HepG2 (cell line): Measurements from ENCODE around the gene STYX. TPM values are rescaled to one million over a fixed set of nuclear protein-coding genes. Genes with fewer than 3 reads are reported as not detected.
A peak's percentile ranks its signal among the peaks of the same experiment; 100 is the strongest.

ENCODE experiments used
- CEBPG ChIP-seq: IDR thresholded peaks from 2 replicates; pipeline ENCODE4 v1.6.1; 2016
- FOXA1 ChIP-seq, 2 experiments: fragments of 450-650 bp in 1 of 2; sonication (generic) in 1 of 2; formaldehyde crosslinking in 1 of 2; IDR thresholded peaks; 2 replicates each; pipeline versions ENCODE4 v1.4.0 to v1.6.1; 2016 to 2020; ENCODE audit warnings: missing genetic modification reagents in 1 of 2
- FOXA3 ChIP-seq: IDR thresholded peaks from 2 replicates; pipeline ENCODE4 v1.6.1; 2016; ENCODE audit warnings: missing genetic modification reagents, missing compliant biosample characterization
- PRMT3 ChIP-seq: sonication (generic); formaldehyde crosslinking; IDR thresholded peaks from 2 replicates; pipeline ENCODE4 v1.8.1; 2022; ENCODE audit warnings: low read depth, mild to moderate bottlenecking, moderate library complexity, missing genetic modification reagents, borderline replicate concordance
- RCOR2 ChIP-seq: IDR thresholded peaks from 2 replicates; pipeline ENCODE4 v1.6.1; 2016; ENCODE audit warnings: missing biosample characterization, missing genetic modification reagents
- RNF2 ChIP-seq: fragments of 450-650 bp; conservative IDR thresholded peaks from 2 replicates; pipeline ENCODE4 v1.6.1; 2016; ENCODE audit warnings: low read depth
- SALL1 ChIP-seq: sonication (generic); formaldehyde crosslinking; IDR thresholded peaks from 2 replicates; pipeline ENCODE4 v1.8.0; 2022; ENCODE audit warnings: mild to moderate bottlenecking, missing genetic modification reagents
- SOX13 ChIP-seq, 3 experiments: fragments of 450-650 bp in 1 of 3; sonication (generic) in 1 of 3; formaldehyde crosslinking in 1 of 3; IDR thresholded peaks in 2 of 3; conservative IDR thresholded peaks in 1 of 3; 2 replicates each; pipeline versions ENCODE4 v1.5.0 to v1.6.1; 2016 to 2020; ENCODE audit warnings: antibody characterized with exemption in 1 of 3, mild to moderate bottlenecking in 1 of 3, missing compliant biosample characterization in 1 of 3, missing genetic modification reagents in 1 of 3, moderate library complexity in 1 of 3
- SOX5 ChIP-seq: IDR thresholded peaks from 2 replicates; pipeline ENCODE4 v1.6.1; 2016; ENCODE audit warnings: borderline replicate concordance
- TARDBP ChIP-seq: sonication (generic); formaldehyde crosslinking; IDR thresholded peaks from 2 replicates; pipeline ENCODE4 v1.8.0; 2022; ENCODE audit warnings: mild to moderate bottlenecking, missing genetic modification reagents
- TCF7 ChIP-seq: sonication (generic); IDR thresholded peaks from 2 replicates; pipeline ENCODE4 v1.6.1; 2016; ENCODE audit warnings: antibody characterized with exemption, low read depth
- ZBTB7B ChIP-seq: sonication (generic); formaldehyde crosslinking; IDR thresholded peaks from 2 replicates; pipeline ENCODE4 v1.4.0; 2020; ENCODE audit warnings: missing genetic modification reagents
- ZNF256 ChIP-seq: sonication (generic); formaldehyde crosslinking; conservative IDR thresholded peaks from 2 replicates; pipeline ENCODE4 v1.4.0; 2020; ENCODE audit warnings: missing genetic modification reagents
- ZNF317 ChIP-seq: sonication (generic); formaldehyde crosslinking; IDR thresholded peaks from 2 replicates; pipeline ENCODE4 v1.5.0; 2020; ENCODE audit warnings: mild to moderate bottlenecking, missing genetic modification reagents
- ZNF558 ChIP-seq: sonication (generic); formaldehyde crosslinking; IDR thresholded peaks from 2 replicates; pipeline ENCODE4 v1.9.0; 2022; ENCODE audit warnings: mild to moderate bottlenecking, missing genetic modification reagents, borderline replicate concordance
- ZNF678 ChIP-seq: sonication (generic); formaldehyde crosslinking; IDR thresholded peaks from 2 replicates; pipeline ENCODE4 v1.4.0; 2020; ENCODE audit warnings: mild to moderate bottlenecking, missing genetic modification reagents
- ZNF841 ChIP-seq: sonication (generic); formaldehyde crosslinking; IDR thresholded peaks from 2 replicates; pipeline ENCODE4 v1.8.1; 2023; ENCODE audit warnings: missing genetic modification reagents, borderline replicate concordance
- ZSCAN12 ChIP-seq: sonication (generic); formaldehyde crosslinking; IDR thresholded peaks from 2 replicates; pipeline ENCODE4 v1.9.0; 2021; ENCODE audit warnings: mild to moderate bottlenecking, missing genetic modification reagents
- polyA plus RNA-seq, 8 experiments: library from polyadenylated mRNA; depleted of rRNA in 3 of 8; stranded (reverse) in 7 of 8; unstranded in 1 of 8; fragments of >200 nt; fragmentation: Illumina TruSeq in 4 of 8; extraction: Trizol in 4 of 8; gene quantifications; 2 replicates each; pipeline versions ENCODE4 v1.2.1 to v1.2.3, GENCODE V29; 2011 to 2016; ENCODE audit warnings: low read depth in 4 of 8, missing spikeins in 1 of 8, mixed read lengths in 1 of 8; ENCODE audit not compliant: insufficient read depth in 1 of 8
- total RNA-seq, 5 experiments: library from RNA; depleted of rRNA; stranded (reverse); fragments of >200 nt; fragmentation: Illumina TruSeq; extraction: Trizol; gene quantifications; 2 replicates each; pipeline ENCODE4 v1.2.3, GENCODE V29; 2016; ENCODE audit warnings: low read depth in 1 of 5
- TF ChIP-seq, protein P1 (sequence below): sonication (generic); formaldehyde crosslinking; IDR thresholded peaks from 2 replicates; pipeline ENCODE4 v1.5.1; 2020; ENCODE audit warnings: missing genetic modification reagents, mild to moderate bottlenecking, borderline replicate concordance
- TF ChIP-seq, protein P2 (sequence below): sonication (generic); formaldehyde crosslinking; IDR thresholded peaks from 2 replicates; pipeline ENCODE4 v1.5.1; 2020; ENCODE audit warnings: missing genetic modification reagents, mild to moderate bottlenecking, borderline replicate concordance
- TF ChIP-seq, protein P3 (sequence below): sonication (generic); formaldehyde crosslinking; IDR thresholded peaks from 2 replicates; pipeline ENCODE4 v1.4.0; 2020; ENCODE audit warnings: mild to moderate bottlenecking, missing genetic modification reagents
- TF ChIP-seq, protein P4 (sequence below): IDR thresholded peaks from 2 replicates; pipeline ENCODE4 v1.6.1; 2016; ENCODE audit warnings: control low read depth
- TF ChIP-seq, protein P5 (sequence below): sonication (generic); formaldehyde crosslinking; IDR thresholded peaks from 2 replicates; pipeline ENCODE4 v1.4.0; 2020; ENCODE audit warnings: missing genetic modification reagents
- TF ChIP-seq, protein P6 (sequence below): sonication (generic); formaldehyde crosslinking; IDR thresholded peaks from 2 replicates; pipeline ENCODE4 v1.4.0; 2020; ENCODE audit warnings: mild to moderate bottlenecking, low read depth, missing genetic modification reagents

The STYX gene
- total and polyA plus RNA-seq, 2 of the 13 experiments (the other 11 are each of a cell fraction or from before 2014, with no cell fraction given) = 6.6 to 10.9 TPM

DNA sequence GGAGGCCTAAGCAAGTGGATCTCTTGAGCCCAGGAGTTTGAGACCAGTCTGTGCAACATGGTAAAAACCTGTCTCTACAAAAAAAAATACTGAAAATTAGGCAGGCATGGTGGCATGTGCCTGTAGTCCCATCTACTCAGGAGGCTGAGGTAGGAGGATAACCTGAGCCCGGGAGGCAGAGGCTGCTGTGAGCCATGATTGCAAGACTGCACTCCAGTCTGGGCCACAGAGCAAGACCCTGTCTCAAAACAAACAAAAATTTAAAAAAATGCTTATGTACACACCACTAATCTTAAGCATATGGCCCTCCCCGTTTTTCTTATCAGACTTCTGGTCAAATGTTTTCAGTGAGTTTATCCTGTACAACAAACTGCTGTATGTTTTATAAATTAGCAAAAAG, 63.1 kb downstream of the STYX start (continued):
- TF ChIP-seq, protein P1, sequence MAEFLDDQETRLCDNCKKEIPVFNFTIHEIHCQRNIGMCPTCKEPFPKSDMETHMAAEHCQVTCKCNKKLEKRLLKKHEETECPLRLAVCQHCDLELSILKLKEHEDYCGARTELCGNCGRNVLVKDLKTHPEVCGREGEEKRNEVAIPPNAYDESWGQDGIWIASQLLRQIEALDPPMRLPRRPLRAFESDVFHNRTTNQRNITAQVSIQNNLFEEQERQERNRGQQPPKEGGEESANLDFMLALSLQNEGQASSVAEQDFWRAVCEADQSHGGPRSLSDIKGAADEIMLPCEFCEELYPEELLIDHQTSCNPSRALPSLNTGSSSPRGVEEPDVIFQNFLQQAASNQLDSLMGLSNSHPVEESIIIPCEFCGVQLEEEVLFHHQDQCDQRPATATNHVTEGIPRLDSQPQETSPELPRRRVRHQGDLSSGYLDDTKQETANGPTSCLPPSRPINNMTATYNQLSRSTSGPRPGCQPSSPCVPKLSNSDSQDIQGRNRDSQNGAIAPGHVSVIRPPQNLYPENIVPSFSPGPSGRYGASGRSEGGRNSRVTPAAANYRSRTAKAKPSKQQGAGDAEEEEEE = no peak
- TF ChIP-seq TARDBP (no peak), PRMT3 (no peak), ZNF558 (no peak), SALL1 (CRISPR knock-in tag) (peak; percentile 68), FOXA1 (IDR thresholded peaks at IDR 0.05) (no peak), FOXA1 (CRISPR knock-in tag; IDR thresholded peaks at IDR 0.05) (peak; percentile 30; the same call in 1 of the 2 replicates), SOX5 (CRISPR knock-in tag) (no peak), ZNF256 (CRISPR knock-in tag) (no peak), ZNF841 (CRISPR knock-in tag) (no peak), RCOR2 (CRISPR knock-in tag) (no peak), ZBTB7B (CRISPR knock-in tag) (no peak), TCF7 (no peak), CEBPG (CRISPR knock-in tag) (no peak), ZNF678 (no peak), RNF2 (no peak), SOX13 (IDR thresholded peaks at IDR 0.05) (no peak), SOX13 (CRISPR knock-in tag; conservative IDR thresholded peaks at IDR 0.05 in 1 of 2, IDR thresholded peaks at IDR 0.05 in 1 of 2) (no peak), ZSCAN12 (CRISPR knock-in tag) (no peak), FOXA3 (peak; percentile 45; the same call in 1 of the 2 replicates), ZNF317 (CRISPR knock-in tag) (no peak)
- TF ChIP-seq, protein P2, sequence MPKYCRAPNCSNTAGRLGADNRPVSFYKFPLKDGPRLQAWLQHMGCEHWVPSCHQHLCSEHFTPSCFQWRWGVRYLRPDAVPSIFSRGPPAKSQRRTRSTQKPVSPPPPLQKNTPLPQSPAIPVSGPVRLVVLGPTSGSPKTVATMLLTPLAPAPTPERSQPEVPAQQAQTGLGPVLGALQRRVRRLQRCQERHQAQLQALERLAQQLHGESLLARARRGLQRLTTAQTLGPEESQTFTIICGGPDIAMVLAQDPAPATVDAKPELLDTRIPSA (CRISPR knock-in tag) = no peak
- TF ChIP-seq, protein P3, sequence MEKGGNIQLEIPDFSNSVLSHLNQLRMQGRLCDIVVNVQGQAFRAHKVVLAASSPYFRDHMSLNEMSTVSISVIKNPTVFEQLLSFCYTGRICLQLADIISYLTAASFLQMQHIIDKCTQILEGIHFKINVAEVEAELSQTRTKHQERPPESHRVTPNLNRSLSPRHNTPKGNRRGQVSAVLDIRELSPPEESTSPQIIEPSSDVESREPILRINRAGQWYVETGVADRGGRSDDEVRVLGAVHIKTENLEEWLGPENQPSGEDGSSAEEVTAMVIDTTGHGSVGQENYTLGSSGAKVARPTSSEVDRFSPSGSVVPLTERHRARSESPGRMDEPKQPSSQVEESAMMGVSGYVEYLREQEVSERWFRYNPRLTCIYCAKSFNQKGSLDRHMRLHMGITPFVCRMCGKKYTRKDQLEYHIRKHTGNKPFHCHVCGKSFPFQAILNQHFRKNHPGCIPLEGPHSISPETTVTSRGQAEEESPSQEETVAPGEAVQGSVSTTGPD (CRISPR knock-in tag) = no peak
- TF ChIP-seq, protein P4, sequence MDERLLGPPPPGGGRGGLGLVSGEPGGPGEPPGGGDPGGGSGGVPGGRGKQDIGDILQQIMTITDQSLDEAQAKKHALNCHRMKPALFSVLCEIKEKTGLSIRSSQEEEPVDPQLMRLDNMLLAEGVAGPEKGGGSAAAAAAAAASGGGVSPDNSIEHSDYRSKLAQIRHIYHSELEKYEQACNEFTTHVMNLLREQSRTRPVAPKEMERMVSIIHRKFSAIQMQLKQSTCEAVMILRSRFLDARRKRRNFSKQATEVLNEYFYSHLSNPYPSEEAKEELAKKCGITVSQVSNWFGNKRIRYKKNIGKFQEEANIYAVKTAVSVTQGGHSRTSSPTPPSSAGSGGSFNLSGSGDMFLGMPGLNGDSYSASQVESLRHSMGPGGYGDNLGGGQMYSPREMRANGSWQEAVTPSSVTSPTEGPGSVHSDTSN (CRISPR knock-in tag) = no peak
- TF ChIP-seq, protein P5, sequence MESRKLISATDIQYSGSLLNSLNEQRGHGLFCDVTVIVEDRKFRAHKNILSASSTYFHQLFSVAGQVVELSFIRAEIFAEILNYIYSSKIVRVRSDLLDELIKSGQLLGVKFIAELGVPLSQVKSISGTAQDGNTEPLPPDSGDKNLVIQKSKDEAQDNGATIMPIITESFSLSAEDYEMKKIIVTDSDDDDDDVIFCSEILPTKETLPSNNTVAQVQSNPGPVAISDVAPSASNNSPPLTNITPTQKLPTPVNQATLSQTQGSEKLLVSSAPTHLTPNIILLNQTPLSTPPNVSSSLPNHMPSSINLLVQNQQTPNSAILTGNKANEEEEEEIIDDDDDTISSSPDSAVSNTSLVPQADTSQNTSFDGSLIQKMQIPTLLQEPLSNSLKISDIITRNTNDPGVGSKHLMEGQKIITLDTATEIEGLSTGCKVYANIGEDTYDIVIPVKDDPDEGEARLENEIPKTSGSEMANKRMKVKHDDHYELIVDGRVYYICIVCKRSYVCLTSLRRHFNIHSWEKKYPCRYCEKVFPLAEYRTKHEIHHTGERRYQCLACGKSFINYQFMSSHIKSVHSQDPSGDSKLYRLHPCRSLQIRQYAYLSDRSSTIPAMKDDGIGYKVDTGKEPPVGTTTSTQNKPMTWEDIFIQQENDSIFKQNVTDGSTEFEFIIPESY = no peak
- TF ChIP-seq, protein P6, sequence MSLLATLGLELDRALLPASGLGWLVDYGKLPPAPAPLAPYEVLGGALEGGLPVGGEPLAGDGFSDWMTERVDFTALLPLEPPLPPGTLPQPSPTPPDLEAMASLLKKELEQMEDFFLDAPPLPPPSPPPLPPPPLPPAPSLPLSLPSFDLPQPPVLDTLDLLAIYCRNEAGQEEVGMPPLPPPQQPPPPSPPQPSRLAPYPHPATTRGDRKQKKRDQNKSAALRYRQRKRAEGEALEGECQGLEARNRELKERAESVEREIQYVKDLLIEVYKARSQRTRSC (CRISPR knock-in tag) = no peak
